Common myeloid progenitor, CD34-positive (primary cell): ENCODE measurements around the gene SMC1B.
A peak's percentile ranks its signal among the peaks of the same experiment; 100 is the strongest.
"Not testable (repeated sequence)": the region's sequence is repeated elsewhere in the genome, so short reads cannot be mapped to it uniquely, and the experiment has no call there.

ENCODE experiments used
- CTCF ChIA-PET: fragments of 350-600 bp; sonication (Branson Sonifier 250); formaldehyde crosslinking; loops from one replicate; lab custom pipeline; 2021; ENCODE audit warnings: antibody characterized with exemption; lab: Charles Lee
- POLR2A ChIA-PET: fragments of 350-600 bp; sonication (Branson Sonifier 250); formaldehyde crosslinking; loops from one replicate; lab custom pipeline; 2021; ENCODE audit warnings: antibody characterized with exemption; lab: Charles Lee
- DNase-seq, 3 donors: peaks; one replicate each; pipeline versions ENCODE4 v3.0.0 to v3.0.0-alpha.2; 2013
- H3K27ac ChIP-seq, 2 experiments: 1 replicate in 1 of 2; 2 replicates in 1 of 2; pipeline ENCODE4 v1.7.0; 2013; ENCODE audit warnings: inconsistent platforms in 2 of 2, low read length in 2 of 2, mild to moderate bottlenecking in 2 of 2, low read depth in 1 of 2, moderate library complexity in 1 of 2; ENCODE audit not compliant: severe bottlenecking in 2 of 2, insufficient read depth in 1 of 2, poor library complexity in 1 of 2
- H3K27me3 ChIP-seq, 5 experiments: replicated peaks in 2 of 5; 1 replicate in 3 of 5; 2 replicates in 2 of 5; pipeline versions ENCODE4 v1.6.1 to v1.7.0; 2013; ENCODE audit warnings: low read length in 4 of 5, mild to moderate bottlenecking in 2 of 5, moderate library complexity in 2 of 5, inconsistent platforms in 1 of 5; ENCODE audit not compliant: insufficient read depth in 5 of 5, control insufficient read depth in 4 of 5
- H3K36me3 ChIP-seq, 4 experiments: 1 replicate in 2 of 4; 2 replicates in 2 of 4; pipeline versions ENCODE4 v1.6.1 to v1.7.0; 2013; ENCODE audit warnings: low read length in 3 of 4, control low read depth in 1 of 4, mild to moderate bottlenecking in 1 of 4; ENCODE audit not compliant: control insufficient read depth in 4 of 4, insufficient read depth in 4 of 4
- H3K4me1 ChIP-seq, 4 experiments: 1 replicate in 3 of 4; 2 replicates in 1 of 4; pipeline versions ENCODE4 v1.6.1 to v1.7.1; 2013; ENCODE audit warnings: low read length in 3 of 4, mild to moderate bottlenecking in 3 of 4, control low read depth in 1 of 4, inconsistent platforms in 1 of 4, moderate library complexity in 1 of 4; ENCODE audit not compliant: control insufficient read depth in 4 of 4, insufficient read depth in 4 of 4; ENCODE audit errors: control extremely low read depth in 1 of 4
- H3K4me3 ChIP-seq, 7 experiments: 1 replicate in 4 of 7; 2 replicates in 3 of 7; pipeline versions ENCODE4 v1.5.1 to v1.7.0; 2013; ENCODE audit warnings: mild to moderate bottlenecking in 7 of 7, low read length in 6 of 7, moderate library complexity in 6 of 7, inconsistent platforms in 2 of 7, low read depth in 2 of 7, control low read depth in 1 of 7; ENCODE audit not compliant: insufficient read depth in 4 of 7, control insufficient read depth in 1 of 7; ENCODE audit errors: extremely low read depth in 1 of 7
- H3K9me3 ChIP-seq, 5 experiments: 1 replicate in 4 of 5; 2 replicates in 1 of 5; pipeline versions ENCODE4 v1.6.1 to v1.7.1; 2013; ENCODE audit warnings: low read length in 4 of 5, mild to moderate bottlenecking in 2 of 5, inconsistent platforms in 1 of 5, low read depth in 1 of 5, moderate library complexity in 1 of 5; ENCODE audit not compliant: control insufficient read depth in 4 of 5, insufficient read depth in 2 of 5; ENCODE audit errors: control extremely low read depth in 1 of 5
- WGBS: methylation state at CpG from one replicate; pipeline ENCODE4 v1.1.5; 2013; ENCODE audit not compliant: insufficient coverage; 5-methylcytosine and 5-hydroxymethylcytosine counted together

The SMC1B gene

GRCh38 chr22:45442116-45442515 is 28.7 kb upstream of the SMC1B start:
- Histone ChIP-seq H3K9me3 (no peaks in the 10 kb centered on the region), H3K36me3 (no peaks in the 10 kb centered on the region), H3K4me3 (no peak overlapping the region), H3K27me3 (peaks cover 0 to 3% (median 2%) of the 10 kb centered on the region in 5 experiments), H3K4me1 (peaks cover 0 to 4% (median 4%) of the 10 kb centered on the region in 4 experiments), H3K27ac (no peak overlapping the region)
- DNase-seq, result no peak
- WGBS, result 91% methylated on average over 4 of the region's 5 CpGs
- ChIA-PET CTCF (interaction anchor here (0.5 to 1.1 kb wide), 3 partner anchors 61 to 345 kb away, joined by 3 to 4 read pairs (median 3); no protein-coding TSS in a partner anchor), POLR2A (no interaction called here)

GRCh38 chr22:45441138-45441537 is 27.7 kb upstream of the SMC1B start:
- Histone ChIP-seq H3K9me3 (no peaks in the 10 kb centered on the region), H3K36me3 (no peaks in the 10 kb centered on the region), H3K27me3 (peaks cover 0 to 3% (median 2%) of the 10 kb centered on the region in 5 experiments), H3K4me3 (peak overlapping the region in 3 of 7 experiments; percentile 11 to 73 (median 36)), H3K4me1 (peaks cover 0 to 4% (median 4%) of the 10 kb centered on the region in 4 experiments), H3K27ac (no peak overlapping the region)
- DNase-seq, result peak; percentile 41 to 71 (median 66)
- WGBS, result 9% methylated on average over 8 of the region's 10 CpGs
- ChIA-PET CTCF (interaction anchor here (0.9 to 1.9 kb wide), 4 partner anchors 9 to 111 kb away, joined by 3 to 5 read pairs (median 4); partner anchors contain the start of genes RIBC2 and SMC1B), POLR2A (no interaction called here)

- H3K27me3 ChIP-seq, H3K36me3 ChIP-seq, H3K27ac ChIP-seq, H3K9me3 ChIP-seq, H3K4me1 ChIP-seq, POLR2A ChIA-PET: not testable (repeated sequence)
- DNase-seq, result peak in 2 of 3 donors; percentile 29 to 52
- CTCF ChIA-PET, result interaction anchor here (0.9 to 1.9 kb wide), 5 partner anchors 9 to 113 kb away, joined by 3 to 5 read pairs (median 3); partner anchors contain the start of genes RIBC2 and SMC1B
- WGBS, result 2% methylated on average over 5 of the region's 13 CpGs
- peak overlapping the region in 3 of 7 experiments; percentile 11 to 73 (median 36) for H3K4me3 ChIP-seq
Observed at GRCh38 chr22:45440688-45441087, 27.3 kb upstream of the SMC1B start.

- H3K4me3 ChIP-seq, result no peak overlapping the region
- H3K27ac ChIP-seq, result no peak overlapping the region
- no peaks in the 10 kb centered on the region for H3K9me3 ChIP-seq
- CTCF ChIA-PET, result interaction anchor here (0.7 to 2.0 kb wide), 8 partner anchors 31 to 171 kb away, joined by 3 to 12 read pairs (median 4); no protein-coding TSS in a partner anchor
- no peak for DNase-seq
- POLR2A ChIA-PET, result no interaction called here
- H3K36me3 ChIP-seq, result no peaks in the 10 kb centered on the region
- H3K27me3 ChIP-seq, result peaks cover 0 to 3% (median 2%) of the 10 kb centered on the region in 5 experiments
- H3K4me1 ChIP-seq, result peaks cover 0 to 15% (median 12%) of the 10 kb centered on the region in 4 experiments
Observed at GRCh38 chr22:45438336-45438735, 24.9 kb upstream of the SMC1B start.

- POLR2A ChIA-PET, H3K36me3 ChIP-seq, H3K4me3 ChIP-seq, H3K9me3 ChIP-seq, H3K27ac ChIP-seq, H3K27me3 ChIP-seq: not testable (repeated sequence)
- CTCF ChIA-PET, result interaction anchor here (0.8 to 2.0 kb wide), 10 partner anchors 10 to 168 kb away, joined by 3 to 12 read pairs (median 4); no protein-coding TSS in a partner anchor
- peak in 2 of 3 donors; percentile 34 to 60 for DNase-seq
- H3K4me1 ChIP-seq, result peaks cover 0 to 15% (median 12%) of the 10 kb centered on the region in 4 experiments
- WGBS, result 96% methylated on average over 22 of the region's 34 CpGs
Observed at GRCh38 chr22:45436871-45437517, 23.6 kb upstream of the SMC1B start.

- CTCF ChIA-PET, result interaction anchor here (1.0 kb wide), 1 partner anchor 34 kb away, joined by 3 read pairs; no protein-coding TSS in a partner anchor
Observed at GRCh38 chr22:45435544-45436139, 22.2 kb upstream of the SMC1B start.

More at GRCh38 chr22:45435544-45436139, 22.2 kb upstream of the SMC1B start:
- POLR2A ChIA-PET, result no interaction called here
- peak overlapping the region in 1 of 7 experiments; percentile 36 for H3K4me3 ChIP-seq
- peak; percentile 87 to 91 (median 89) for DNase-seq
- 6% methylated on average over 20 of the region's 20 CpGs for WGBS
- no peak overlapping the region for H3K27ac ChIP-seq
- no peaks in the 10 kb centered on the region for H3K36me3 ChIP-seq
- H3K4me1 ChIP-seq, result peaks cover 0 to 14% (median 9%) of the 10 kb centered on the region in 4 experiments
- no peaks in the 10 kb centered on the region for H3K9me3 ChIP-seq
- H3K27me3 ChIP-seq, result peaks cover 0 to 2% (median 0%) of the 10 kb centered on the region in 5 experiments
